Gastroesophageal sphincter (tissue), 3 donors: ENCODE results near the gene SLC37A1.

Experiments
- EP300 ChIP-seq: sonication (generic); formaldehyde crosslinking; IDR thresholded peaks from one replicate; pipeline ENCODE4 v1.6.1; 2017; ENCODE audit warnings: antibody characterized with exemption, mild to moderate bottlenecking
- POLR2A ChIP-seq, 2 donors: fragments of 450-650 bp; IDR thresholded peaks; one replicate each; pipeline ENCODE4 v1.6.1; 2017; ENCODE audit warnings: antibody characterized with exemption in 2 of 2, mild to moderate bottlenecking in 2 of 2, moderate library complexity in 1 of 2
- POLR2AphosphoS5 ChIP-seq: sonication (generic); formaldehyde crosslinking; IDR thresholded peaks from one replicate; pipeline ENCODE4 v1.6.1; 2017; ENCODE audit warnings: antibody characterized with exemption
- TF ChIP-seq, protein P1 (sequence below), 4 experiments: fragments of 200-600 bp in 2 of 4; fragments of 450-650 bp in 2 of 4; sonication (generic) in 1 of 4; IDR thresholded peaks; one replicate each; pipeline ENCODE4 v1.5.1; 2017 to 2019; ENCODE audit warnings: antibody characterized with exemption in 4 of 4, mild to moderate bottlenecking in 2 of 4, moderate library complexity in 2 of 4

- TF ChIP-seq POLR2A (IDR thresholded peaks at IDR 0.05) (no peak), POLR2AphosphoS5 (no peak), EP300 (no peak)
- TF ChIP-seq, protein P1, sequence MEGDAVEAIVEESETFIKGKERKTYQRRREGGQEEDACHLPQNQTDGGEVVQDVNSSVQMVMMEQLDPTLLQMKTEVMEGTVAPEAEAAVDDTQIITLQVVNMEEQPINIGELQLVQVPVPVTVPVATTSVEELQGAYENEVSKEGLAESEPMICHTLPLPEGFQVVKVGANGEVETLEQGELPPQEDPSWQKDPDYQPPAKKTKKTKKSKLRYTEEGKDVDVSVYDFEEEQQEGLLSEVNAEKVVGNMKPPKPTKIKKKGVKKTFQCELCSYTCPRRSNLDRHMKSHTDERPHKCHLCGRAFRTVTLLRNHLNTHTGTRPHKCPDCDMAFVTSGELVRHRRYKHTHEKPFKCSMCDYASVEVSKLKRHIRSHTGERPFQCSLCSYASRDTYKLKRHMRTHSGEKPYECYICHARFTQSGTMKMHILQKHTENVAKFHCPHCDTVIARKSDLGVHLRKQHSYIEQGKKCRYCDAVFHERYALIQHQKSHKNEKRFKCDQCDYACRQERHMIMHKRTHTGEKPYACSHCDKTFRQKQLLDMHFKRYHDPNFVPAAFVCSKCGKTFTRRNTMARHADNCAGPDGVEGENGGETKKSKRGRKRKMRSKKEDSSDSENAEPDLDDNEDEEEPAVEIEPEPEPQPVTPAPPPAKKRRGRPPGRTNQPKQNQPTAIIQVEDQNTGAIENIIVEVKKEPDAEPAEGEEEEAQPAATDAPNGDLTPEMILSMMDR (IDR thresholded peaks at IDR 0.05): no peak
Measured at GRCh38 chr21:42522771-42523170, 9.1 kb downstream of the SLC37A1 start.
